ENCODE data around the gene PPP1R1B. TPM values are rescaled to one million over a fixed set of nuclear protein-coding genes. Genes with fewer than 3 reads are reported as not detected.

PPP1R1B gene
- total RNA-seq, 4 donors from 2014 or later: 43.7 to 112 (median 70.4) TPM

GRCh38 chr17:39598630-39599003 is 28.1 kb upstream of the PPP1R1B start:
- Histone ChIP-seq H3K36me3 (no peaks in the 10 kb centered on the region), H3K9me3 (no peaks in the 10 kb centered on the region), H3K4me3 (peak overlapping the region; percentile 25), H3K27ac (no peak overlapping the region), H3K27me3 (peaks cover 94% of the 10 kb centered on the region), H3K4me1 (peaks cover 38% of the 10 kb centered on the region)
- TF ChIP-seq POLR2AphosphoS5 (IDR thresholded peaks at IDR 0.05) (no peak), EP300 (IDR thresholded peaks at IDR 0.05) (no peak), POLR2A (IDR thresholded peaks at IDR 0.05) (no peak)
- TF ChIP-seq, protein P1, sequence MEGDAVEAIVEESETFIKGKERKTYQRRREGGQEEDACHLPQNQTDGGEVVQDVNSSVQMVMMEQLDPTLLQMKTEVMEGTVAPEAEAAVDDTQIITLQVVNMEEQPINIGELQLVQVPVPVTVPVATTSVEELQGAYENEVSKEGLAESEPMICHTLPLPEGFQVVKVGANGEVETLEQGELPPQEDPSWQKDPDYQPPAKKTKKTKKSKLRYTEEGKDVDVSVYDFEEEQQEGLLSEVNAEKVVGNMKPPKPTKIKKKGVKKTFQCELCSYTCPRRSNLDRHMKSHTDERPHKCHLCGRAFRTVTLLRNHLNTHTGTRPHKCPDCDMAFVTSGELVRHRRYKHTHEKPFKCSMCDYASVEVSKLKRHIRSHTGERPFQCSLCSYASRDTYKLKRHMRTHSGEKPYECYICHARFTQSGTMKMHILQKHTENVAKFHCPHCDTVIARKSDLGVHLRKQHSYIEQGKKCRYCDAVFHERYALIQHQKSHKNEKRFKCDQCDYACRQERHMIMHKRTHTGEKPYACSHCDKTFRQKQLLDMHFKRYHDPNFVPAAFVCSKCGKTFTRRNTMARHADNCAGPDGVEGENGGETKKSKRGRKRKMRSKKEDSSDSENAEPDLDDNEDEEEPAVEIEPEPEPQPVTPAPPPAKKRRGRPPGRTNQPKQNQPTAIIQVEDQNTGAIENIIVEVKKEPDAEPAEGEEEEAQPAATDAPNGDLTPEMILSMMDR (IDR thresholded peaks at IDR 0.05): no peak
- under 1% methylated on average over 17 of the region's 17 CpGs for WGBS
- no peak for DNase-seq (ENCODE audit: low spot score in 2 of 2)

DNA sequence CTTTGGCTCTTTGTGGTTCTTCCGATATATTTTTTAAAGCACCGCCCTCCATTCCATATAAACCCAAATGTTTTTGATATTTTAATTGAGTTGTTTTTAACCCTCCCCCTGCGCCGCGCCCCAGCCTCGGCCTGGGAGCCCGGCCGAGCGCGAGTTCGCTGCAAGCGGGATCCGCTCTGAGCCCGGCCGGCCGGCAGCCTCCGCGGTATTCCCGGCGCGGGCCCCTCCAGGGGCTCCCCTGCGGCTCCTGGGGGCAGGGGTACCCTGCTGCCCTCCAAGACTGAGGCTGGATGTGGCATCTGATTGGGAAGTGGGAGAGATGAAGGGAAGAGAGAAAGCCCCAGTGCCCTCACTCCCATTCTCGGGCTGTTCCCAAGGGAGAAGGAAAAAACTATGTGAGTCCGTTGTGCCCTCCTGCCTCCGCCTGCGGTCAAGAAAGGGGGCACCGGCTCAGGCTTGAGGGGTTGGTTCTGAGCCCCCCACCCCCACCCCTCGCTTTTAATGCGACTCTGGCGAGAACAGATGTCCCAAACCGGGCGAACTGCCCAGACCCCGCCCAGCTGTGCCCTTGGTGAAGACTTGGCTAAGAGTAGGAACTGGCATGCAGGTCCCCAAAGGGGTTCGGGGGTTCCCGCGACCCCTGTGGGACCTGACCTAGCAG is 27.6 kb upstream of the PPP1R1B start:
- under 1% methylated on average over 24 of the region's 36 CpGs for WGBS
- no peak for DNase-seq (ENCODE audit: low spot score in 2 of 2)
- Histone ChIP-seq H3K27me3 (peaks cover 99% of the 10 kb centered on the region), H3K27ac (no peak overlapping the region), H3K4me1 (peaks cover 42% of the 10 kb centered on the region), H3K9me3 (no peaks in the 10 kb centered on the region), H3K36me3 (no peaks in the 10 kb centered on the region), H3K4me3 (peak overlapping the region; percentile 25)
- TF ChIP-seq POLR2AphosphoS5 (IDR thresholded peaks at IDR 0.05) (no peak), EP300 (IDR thresholded peaks at IDR 0.05) (no peak), POLR2A (IDR thresholded peaks at IDR 0.05) (no peak)
- TF ChIP-seq, protein P1 (IDR thresholded peaks at IDR 0.05): no peak

DNA sequence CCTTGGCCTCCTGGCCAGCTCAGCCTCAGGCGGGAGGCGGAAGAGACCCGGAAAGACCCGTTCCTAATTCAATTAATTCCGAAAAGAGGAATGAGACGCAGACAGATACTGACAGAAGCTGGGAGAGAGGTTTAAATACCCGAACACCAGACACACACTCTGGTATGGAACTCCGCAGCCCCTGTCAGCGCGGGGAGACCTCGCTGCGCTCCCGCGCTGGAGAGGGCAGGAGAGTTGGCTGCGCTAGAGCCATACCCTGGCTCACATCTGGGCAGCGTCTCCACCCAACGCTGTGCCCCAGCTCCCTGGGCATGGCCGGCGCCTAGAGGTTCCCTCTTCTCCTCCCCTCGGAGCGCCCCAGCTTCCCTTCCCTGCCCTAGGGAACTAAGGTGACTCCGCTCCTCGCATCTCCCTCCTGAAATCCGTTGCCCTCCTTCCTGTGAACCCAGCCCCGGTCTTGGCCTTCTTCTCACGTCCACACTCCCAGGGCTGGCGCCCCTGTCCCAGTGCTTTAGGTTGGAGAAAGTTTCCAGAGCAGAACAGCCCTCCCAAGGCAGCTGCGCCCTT is 27.0 kb upstream of the PPP1R1B start:
- Histone ChIP-seq H3K4me1 (peaks cover 48% of the 10 kb centered on the region), H3K27ac (no peak overlapping the region), H3K9me3 (no peaks in the 10 kb centered on the region), H3K27me3 (peaks cover 99% of the 10 kb centered on the region), H3K4me3 (no peak overlapping the region), H3K36me3 (no peaks in the 10 kb centered on the region)
- 7% methylated on average over 28 of the region's 28 CpGs for WGBS
- no peak for DNase-seq (ENCODE audit: low spot score in 2 of 2)
- TF ChIP-seq POLR2AphosphoS5 (IDR thresholded peaks at IDR 0.05): no peak
- TF ChIP-seq POLR2A (IDR thresholded peaks at IDR 0.05): no peak
- no peak for TF ChIP-seq EP300 (IDR thresholded peaks at IDR 0.05)
- TF ChIP-seq, protein P1 (IDR thresholded peaks at IDR 0.05): no peak

GRCh38 chr17:39600288-39600996 is 26.3 kb upstream of the PPP1R1B start:
- no peak overlapping the region for H3K4me3 ChIP-seq
- no peaks in the 10 kb centered on the region for H3K9me3 ChIP-seq
- no peak for DNase-seq (ENCODE audit: low spot score in 2 of 2)
- TF ChIP-seq POLR2AphosphoS5 (IDR thresholded peaks at IDR 0.05): no peak
- TF ChIP-seq POLR2A (IDR thresholded peaks at IDR 0.05): no peak
- H3K36me3 ChIP-seq: no peaks in the 10 kb centered on the region
- 18% methylated on average over 11 of the region's 13 CpGs for WGBS
- no peak overlapping the region for H3K27ac ChIP-seq
- H3K4me1 ChIP-seq: peaks cover 55% of the 10 kb centered on the region
- peaks cover 99% of the 10 kb centered on the region for H3K27me3 ChIP-seq

DNA sequence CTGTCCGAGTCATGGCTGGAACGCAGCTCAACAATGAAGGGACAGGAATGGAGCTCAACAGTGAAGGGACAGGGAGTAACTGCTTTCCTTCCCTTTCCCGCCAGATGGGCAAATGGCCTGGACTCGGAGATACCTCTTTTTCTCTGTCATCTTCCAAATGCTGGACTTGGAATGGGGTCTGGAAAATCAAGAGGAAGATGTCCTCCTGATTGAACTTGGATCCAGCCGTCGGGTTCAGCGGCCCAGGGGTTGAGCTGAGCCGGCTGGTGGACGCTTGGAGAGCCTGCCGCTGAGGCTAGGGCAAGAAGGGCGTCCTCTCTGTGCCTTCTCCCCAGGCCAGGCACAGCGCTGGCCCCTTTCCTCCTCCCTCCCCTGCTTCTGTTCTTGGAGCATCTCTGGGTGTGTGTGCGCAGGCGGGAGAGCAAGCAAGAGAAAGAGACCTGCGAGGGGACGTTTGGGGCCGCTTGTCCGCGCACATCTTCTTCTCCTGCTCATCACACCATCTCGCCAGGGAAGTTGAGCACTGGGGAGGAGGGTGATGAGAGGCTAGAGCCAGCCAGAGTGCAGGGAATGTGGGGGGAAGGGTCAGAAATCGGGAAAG is 25.7 kb upstream of the PPP1R1B start:
- WGBS: 49% methylated on average over 21 of the region's 21 CpGs
- TF ChIP-seq EP300 (IDR thresholded peaks at IDR 0.05) (no peak), POLR2AphosphoS5 (IDR thresholded peaks at IDR 0.05) (no peak), POLR2A (IDR thresholded peaks at IDR 0.05) (no peak)
- TF ChIP-seq, protein P1 (IDR thresholded peaks at IDR 0.05): no peak
- H3K4me1 ChIP-seq: peaks cover 62% of the 10 kb centered on the region
- DNase-seq (ENCODE audit: low spot score in 2 of 2): no peak
- H3K27me3 ChIP-seq: peaks cover 99% of the 10 kb centered on the region
- H3K9me3 ChIP-seq: no peaks in the 10 kb centered on the region
- H3K36me3 ChIP-seq: no peaks in the 10 kb centered on the region
- no peak overlapping the region for H3K4me3 ChIP-seq
- H3K27ac ChIP-seq: no peak overlapping the region

Data from suprapubic skin (tissue), 4 donors.